HepG2 (cell line): ENCODE results near the gene CENATAC. TPM values are rescaled to one million over a fixed set of nuclear protein-coding genes. Genes with fewer than 3 reads are reported as not detected.

Experiments used
- GABPB1 ChIP-seq: IDR thresholded peaks from 2 replicates; pipeline ENCODE4 v1.6.1; 2016; ENCODE audit warnings: mild to moderate bottlenecking, missing genetic modification reagents, moderate library complexity, missing compliant biosample characterization
- KDM4B ChIP-seq: sonication (generic); formaldehyde crosslinking; IDR thresholded peaks from 2 replicates; pipeline ENCODE4 v1.4.0; 2020; ENCODE audit warnings: missing genetic modification reagents
- MTA3 ChIP-seq: sonication (generic); formaldehyde crosslinking; IDR thresholded peaks from 2 replicates; pipeline ENCODE4 v1.4.0; 2020; ENCODE audit warnings: missing genetic modification reagents
- POLR2G ChIP-seq: fragments of 200-400 bp; formaldehyde crosslinking; IDR thresholded peaks from 2 replicates; pipeline ENCODE4 v1.6.1; 2018; ENCODE audit warnings: mild to moderate bottlenecking, low read depth, low read length, moderate library complexity
- RAD51 ChIP-seq: fragments of 450-650 bp; IDR thresholded peaks from 2 replicates; pipeline ENCODE4 v1.6.1; 2016; ENCODE audit warnings: borderline replicate concordance
- RNF2 ChIP-seq: fragments of 450-650 bp; conservative IDR thresholded peaks from 2 replicates; pipeline ENCODE4 v1.6.1; 2016; ENCODE audit warnings: low read depth
- SETDB1 ChIP-seq: sonication (generic); formaldehyde crosslinking; IDR thresholded peaks from 2 replicates; pipeline ENCODE4 v1.5.1; 2020; ENCODE audit warnings: missing genetic modification reagents, mild to moderate bottlenecking, borderline replicate concordance
- SIN3A ChIP-seq: IDR thresholded peaks from 2 replicates; pipeline ENCODE4 v1.6.1; 2011; ENCODE audit warnings: low read depth, mild to moderate bottlenecking, control low read depth, low read length, borderline replicate concordance
- SIX4 ChIP-seq: sonication (generic); formaldehyde crosslinking; IDR thresholded peaks from 2 replicates; pipeline ENCODE4 v1.4.0; 2020; ENCODE audit warnings: missing genetic modification reagents
- TRIM22 ChIP-seq: fragments of 450-650 bp; IDR thresholded peaks from 2 replicates; pipeline ENCODE4 v1.6.1; 2017
- ZNF614 ChIP-seq: IDR thresholded peaks from 2 replicates; pipeline ENCODE4 v1.6.1; 2018; ENCODE audit warnings: missing biosample characterization, missing genetic modification reagents, inconsistent platforms, borderline replicate concordance
- ZNF670 ChIP-seq: sonication (generic); formaldehyde crosslinking; IDR thresholded peaks from 2 replicates; pipeline ENCODE4 v1.8.0; 2022; ENCODE audit warnings: mild to moderate bottlenecking, missing genetic modification reagents, borderline replicate concordance
- ZNF678 ChIP-seq: sonication (generic); formaldehyde crosslinking; IDR thresholded peaks from 2 replicates; pipeline ENCODE4 v1.4.0; 2020; ENCODE audit warnings: mild to moderate bottlenecking, missing genetic modification reagents
- ZNF713 ChIP-seq: sonication (generic); formaldehyde crosslinking; IDR thresholded peaks from 2 replicates; pipeline ENCODE4 v1.4.0; 2020; ENCODE audit warnings: mild to moderate bottlenecking, missing genetic modification reagents
- ZNF780A ChIP-seq: sonication (generic); formaldehyde crosslinking; IDR thresholded peaks from 2 replicates; pipeline ENCODE4 v1.8.0; 2022; ENCODE audit warnings: mild to moderate bottlenecking, missing genetic modification reagents, moderate library complexity
- polyA plus RNA-seq, 8 experiments: library from polyadenylated mRNA; depleted of rRNA in 3 of 8; stranded (reverse) in 7 of 8; unstranded in 1 of 8; fragments of >200 nt; fragmentation: Illumina TruSeq in 4 of 8; extraction: Trizol in 4 of 8; gene quantifications; 2 replicates each; pipeline versions ENCODE4 v1.2.1 to v1.2.3, GENCODE V29; 2011 to 2016; ENCODE audit warnings: low read depth in 4 of 8, missing spikeins in 1 of 8, mixed read lengths in 1 of 8; ENCODE audit not compliant: insufficient read depth in 1 of 8
- total RNA-seq, 5 experiments: library from RNA; depleted of rRNA; stranded (reverse); fragments of >200 nt; fragmentation: Illumina TruSeq; extraction: Trizol; gene quantifications; 2 replicates each; pipeline ENCODE4 v1.2.3, GENCODE V29; 2016; ENCODE audit warnings: low read depth in 1 of 5
- TF ChIP-seq, protein P1 (sequence below): sonication (generic); formaldehyde crosslinking; IDR thresholded peaks from 2 replicates; pipeline ENCODE4 v1.4.0; 2020; ENCODE audit warnings: missing genetic modification reagents
- TF ChIP-seq, protein P2 (sequence below), 2 experiments: sonication (generic) in 1 of 2; formaldehyde crosslinking in 1 of 2; IDR thresholded peaks; 2 replicates each; pipeline versions ENCODE4 v1.6.1 to v1.9.0; 2014 to 2022; ENCODE audit warnings: antibody characterized with exemption in 1 of 2, borderline replicate concordance in 1 of 2, inconsistent platforms in 1 of 2, low read depth in 1 of 2, missing genetic modification reagents in 1 of 2

Gene CENATAC
- total and polyA plus RNA-seq, 2 of the 13 experiments (the other 11 are each of a cell fraction or from before 2014, with no cell fraction given), result 21.7 to 25.0 TPM

DNA sequence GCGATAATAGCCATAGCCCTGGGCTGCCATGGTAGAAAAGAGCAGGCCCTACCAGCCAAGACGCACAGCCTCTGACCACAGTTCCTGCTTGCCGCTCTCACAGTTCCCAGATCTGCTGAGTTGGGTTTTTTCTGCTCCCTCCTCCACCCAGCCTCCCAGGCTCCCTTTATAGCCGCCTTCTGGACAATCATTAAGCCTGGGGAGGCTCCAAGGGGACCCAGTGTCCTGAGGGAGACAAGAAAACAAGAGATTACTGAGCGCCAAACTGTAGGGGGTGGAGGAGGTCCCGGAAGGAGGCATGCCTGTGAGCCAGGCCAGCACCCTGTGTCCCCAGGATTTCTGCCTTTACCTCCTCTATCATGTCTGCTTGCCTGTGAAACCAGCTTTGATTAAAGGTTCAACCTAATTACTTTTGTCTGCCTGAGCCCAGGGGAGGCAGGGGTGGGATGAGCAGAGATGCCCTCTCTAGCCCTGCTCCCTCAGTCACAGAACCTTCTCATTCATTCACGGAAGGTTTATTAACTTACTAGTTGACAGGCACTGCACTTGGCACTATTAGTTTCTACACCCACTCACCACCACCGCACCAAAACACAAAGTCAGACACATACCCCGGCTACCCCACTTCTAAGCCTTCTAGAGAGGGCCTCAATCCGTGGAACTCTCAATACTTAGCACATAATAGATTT is 31.5 kb downstream of the CENATAC start (continued):
- TF ChIP-seq, protein P1, sequence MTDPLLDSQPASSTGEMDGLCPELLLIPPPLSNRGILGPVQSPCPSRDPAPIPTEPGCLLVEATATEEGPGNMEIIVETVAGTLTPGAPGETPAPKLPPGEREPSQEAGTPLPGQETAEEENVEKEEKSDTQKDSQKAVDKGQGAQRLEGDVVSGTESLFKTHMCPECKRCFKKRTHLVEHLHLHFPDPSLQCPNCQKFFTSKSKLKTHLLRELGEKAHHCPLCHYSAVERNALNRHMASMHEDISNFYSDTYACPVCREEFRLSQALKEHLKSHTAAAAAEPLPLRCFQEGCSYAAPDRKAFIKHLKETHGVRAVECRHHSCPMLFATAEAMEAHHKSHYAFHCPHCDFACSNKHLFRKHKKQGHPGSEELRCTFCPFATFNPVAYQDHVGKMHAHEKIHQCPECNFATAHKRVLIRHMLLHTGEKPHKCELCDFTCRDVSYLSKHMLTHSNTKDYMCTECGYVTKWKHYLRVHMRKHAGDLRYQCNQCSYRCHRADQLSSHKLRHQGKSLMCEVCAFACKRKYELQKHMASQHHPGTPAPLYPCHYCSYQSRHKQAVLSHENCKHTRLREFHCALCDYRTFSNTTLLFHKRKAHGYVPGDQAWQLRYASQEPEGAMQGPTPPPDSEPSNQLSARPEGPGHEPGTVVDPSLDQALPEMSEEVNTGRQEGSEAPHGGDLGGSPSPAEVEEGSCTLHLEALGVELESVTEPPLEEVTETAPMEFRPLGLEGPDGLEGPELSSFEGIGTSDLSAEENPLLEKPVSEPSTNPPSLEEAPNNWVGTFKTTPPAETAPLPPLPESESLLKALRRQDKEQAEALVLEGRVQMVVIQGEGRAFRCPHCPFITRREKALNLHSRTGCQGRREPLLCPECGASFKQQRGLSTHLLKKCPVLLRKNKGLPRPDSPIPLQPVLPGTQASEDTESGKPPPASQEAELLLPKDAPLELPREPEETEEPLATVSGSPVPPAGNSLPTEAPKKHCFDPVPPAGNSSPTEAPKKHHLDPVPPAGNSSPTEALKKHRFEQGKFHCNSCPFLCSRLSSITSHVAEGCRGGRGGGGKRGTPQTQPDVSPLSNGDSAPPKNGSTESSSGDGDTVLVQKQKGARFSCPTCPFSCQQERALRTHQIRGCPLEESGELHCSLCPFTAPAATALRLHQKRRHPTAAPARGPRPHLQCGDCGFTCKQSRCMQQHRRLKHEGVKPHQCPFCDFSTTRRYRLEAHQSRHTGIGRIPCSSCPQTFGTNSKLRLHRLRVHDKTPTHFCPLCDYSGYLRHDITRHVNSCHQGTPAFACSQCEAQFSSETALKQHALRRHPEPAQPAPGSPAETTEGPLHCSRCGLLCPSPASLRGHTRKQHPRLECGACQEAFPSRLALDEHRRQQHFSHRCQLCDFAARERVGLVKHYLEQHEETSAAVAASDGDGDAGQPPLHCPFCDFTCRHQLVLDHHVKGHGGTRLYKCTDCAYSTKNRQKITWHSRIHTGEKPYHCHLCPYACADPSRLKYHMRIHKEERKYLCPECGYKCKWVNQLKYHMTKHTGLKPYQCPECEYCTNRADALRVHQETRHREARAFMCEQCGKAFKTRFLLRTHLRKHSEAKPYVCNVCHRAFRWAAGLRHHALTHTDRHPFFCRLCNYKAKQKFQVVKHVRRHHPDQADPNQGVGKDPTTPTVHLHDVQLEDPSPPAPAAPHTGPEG (CRISPR knock-in tag), result no peak
- TF ChIP-seq MTA3 (CRISPR knock-in tag), result no peak
- TF ChIP-seq SETDB1 (CRISPR knock-in tag), result no peak
- TF ChIP-seq ZNF780A (CRISPR knock-in tag), result no peak
- no peak for TF ChIP-seq ZNF614 (CRISPR knock-in tag)
- no peak for TF ChIP-seq ZNF713 (CRISPR knock-in tag)
- TF ChIP-seq, protein P2, sequence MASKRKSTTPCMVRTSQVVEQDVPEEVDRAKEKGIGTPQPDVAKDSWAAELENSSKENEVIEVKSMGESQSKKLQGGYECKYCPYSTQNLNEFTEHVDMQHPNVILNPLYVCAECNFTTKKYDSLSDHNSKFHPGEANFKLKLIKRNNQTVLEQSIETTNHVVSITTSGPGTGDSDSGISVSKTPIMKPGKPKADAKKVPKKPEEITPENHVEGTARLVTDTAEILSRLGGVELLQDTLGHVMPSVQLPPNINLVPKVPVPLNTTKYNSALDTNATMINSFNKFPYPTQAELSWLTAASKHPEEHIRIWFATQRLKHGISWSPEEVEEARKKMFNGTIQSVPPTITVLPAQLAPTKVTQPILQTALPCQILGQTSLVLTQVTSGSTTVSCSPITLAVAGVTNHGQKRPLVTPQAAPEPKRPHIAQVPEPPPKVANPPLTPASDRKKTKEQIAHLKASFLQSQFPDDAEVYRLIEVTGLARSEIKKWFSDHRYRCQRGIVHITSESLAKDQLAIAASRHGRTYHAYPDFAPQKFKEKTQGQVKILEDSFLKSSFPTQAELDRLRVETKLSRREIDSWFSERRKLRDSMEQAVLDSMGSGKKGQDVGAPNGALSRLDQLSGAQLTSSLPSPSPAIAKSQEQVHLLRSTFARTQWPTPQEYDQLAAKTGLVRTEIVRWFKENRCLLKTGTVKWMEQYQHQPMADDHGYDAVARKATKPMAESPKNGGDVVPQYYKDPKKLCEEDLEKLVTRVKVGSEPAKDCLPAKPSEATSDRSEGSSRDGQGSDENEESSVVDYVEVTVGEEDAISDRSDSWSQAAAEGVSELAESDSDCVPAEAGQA (IDR thresholded peaks at IDR 0.05; ENCODE audit: low read depth), result no peak
- TF ChIP-seq, protein P2 (CRISPR knock-in tag; IDR thresholded peaks at IDR 0.05; ENCODE audit: borderline replicate concordance), result no peak
- no peak for TF ChIP-seq RAD51
- TF ChIP-seq ZNF670 (CRISPR knock-in tag), result no peak
- no peak for TF ChIP-seq RNF2
- no peak for TF ChIP-seq GABPB1 (CRISPR knock-in tag)
- TF ChIP-seq POLR2G, result peak; percentile 82
- no peak for TF ChIP-seq ZNF678 (CRISPR knock-in tag)
- TF ChIP-seq KDM4B (CRISPR knock-in tag), result no peak
- no peak for TF ChIP-seq TRIM22
- no peak for TF ChIP-seq SIX4 (CRISPR knock-in tag)
- TF ChIP-seq SIN3A, result peak; percentile 81
